ENCODE measurements around the gene PTPRU.

PTPRU gene

DNA sequence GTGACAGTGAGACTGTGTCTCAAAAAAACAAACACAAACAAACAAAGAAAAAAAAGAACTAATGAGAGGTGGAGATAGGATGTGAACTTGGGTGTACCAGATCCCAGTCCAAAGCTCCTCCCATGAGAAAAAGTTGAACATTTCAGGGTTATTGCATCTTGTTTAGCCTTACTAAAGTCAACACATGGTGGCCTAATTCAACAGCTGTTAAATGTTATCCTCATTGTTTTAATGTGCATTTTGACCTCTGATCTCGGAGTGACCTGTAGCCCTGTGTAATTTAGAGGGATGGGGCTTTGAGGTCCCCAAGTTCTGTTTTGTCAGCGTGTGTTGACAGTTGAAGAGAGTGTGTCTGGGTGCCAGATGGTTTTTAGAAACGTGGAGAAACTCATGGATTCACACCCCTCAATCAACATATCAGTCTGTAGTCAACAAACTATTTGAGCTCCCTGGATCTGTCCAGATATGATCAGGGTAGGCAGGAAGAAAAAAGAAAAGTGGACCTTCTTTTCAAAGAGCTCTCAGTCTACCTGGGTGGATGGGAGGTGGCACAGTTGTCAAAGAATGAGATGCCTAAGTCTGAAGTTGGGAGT lies 34.7 kb downstream of the PTPRU start:
- DNase-seq = no peak

DNA sequence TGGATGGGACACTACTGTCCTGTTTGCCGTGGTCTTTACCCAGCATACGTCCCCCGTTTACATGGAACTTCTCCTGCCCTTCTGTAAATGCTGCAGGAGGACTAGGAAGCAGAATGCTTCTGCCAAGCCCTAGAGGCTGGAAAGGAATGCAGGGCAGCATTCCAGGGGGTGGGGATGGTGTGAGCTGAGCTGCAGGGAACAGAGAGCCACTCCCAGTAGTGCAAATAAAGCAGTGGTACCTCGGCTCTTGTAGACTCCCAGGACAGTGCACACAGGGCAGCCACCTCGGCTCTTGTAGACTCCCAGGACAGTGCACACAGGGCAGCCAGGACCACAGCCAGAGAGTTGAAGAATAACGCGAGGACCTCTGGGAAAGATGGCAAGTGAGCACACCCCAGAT lies 35.4 kb downstream of the PTPRU start:
- DNase-seq = peak; percentile 86

DNA sequence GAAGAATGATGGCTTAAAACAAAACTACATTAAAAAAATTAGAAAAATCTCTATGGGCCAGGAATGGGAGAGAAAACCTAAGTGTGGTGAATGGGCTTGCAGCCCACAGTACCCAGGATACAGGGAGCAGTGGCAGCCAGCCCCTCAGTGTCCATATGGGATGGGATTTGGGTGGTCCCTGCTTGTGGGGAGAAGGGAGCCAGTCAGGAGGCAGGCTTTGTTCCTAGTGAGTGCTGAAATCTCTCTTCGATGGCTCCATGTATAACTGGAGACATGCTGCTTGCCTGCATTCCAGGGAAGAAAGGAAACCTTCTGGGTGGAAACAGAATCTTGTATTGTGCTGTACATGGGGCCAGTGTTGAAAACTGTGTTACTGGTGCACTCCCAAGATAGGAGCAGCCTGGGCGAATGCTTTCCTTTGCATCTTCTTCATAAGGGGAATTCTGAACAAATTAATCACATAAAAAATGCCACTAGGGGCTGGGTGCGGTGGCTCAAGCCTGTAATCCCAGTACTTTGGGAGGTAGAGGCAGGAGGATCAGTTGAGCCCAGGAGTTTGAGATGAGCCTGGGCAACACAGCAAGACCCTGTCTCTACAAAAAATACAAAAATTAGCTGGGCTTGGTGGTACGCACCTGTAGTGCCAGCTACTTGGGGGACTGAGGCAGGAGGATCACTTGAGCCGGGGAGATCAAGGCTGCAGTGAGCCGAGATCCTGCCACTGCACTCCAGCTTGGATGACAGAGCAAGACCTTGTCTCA lies 36.0 kb downstream of the PTPRU start:
- no peak for DNase-seq

DNA sequence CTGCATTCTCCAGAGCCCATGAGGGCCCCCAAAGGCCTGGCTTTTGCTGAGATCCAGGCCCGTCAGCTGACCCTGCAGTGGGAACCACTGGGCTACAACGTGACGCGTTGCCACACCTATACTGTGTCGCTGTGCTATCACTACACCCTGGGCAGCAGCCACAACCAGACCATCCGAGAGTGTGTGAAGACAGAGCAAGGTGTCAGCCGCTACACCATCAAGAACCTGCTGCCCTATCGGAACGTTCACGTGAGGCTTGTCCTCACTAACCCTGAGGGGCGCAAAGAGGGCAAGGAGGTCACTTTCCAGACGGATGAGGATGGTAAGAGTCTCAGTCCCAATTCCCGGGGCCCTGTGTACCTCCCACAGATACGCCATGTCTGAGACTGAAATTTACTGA lies 39.1 kb downstream of the PTPRU start:
- DNase-seq = no peak

DNA sequence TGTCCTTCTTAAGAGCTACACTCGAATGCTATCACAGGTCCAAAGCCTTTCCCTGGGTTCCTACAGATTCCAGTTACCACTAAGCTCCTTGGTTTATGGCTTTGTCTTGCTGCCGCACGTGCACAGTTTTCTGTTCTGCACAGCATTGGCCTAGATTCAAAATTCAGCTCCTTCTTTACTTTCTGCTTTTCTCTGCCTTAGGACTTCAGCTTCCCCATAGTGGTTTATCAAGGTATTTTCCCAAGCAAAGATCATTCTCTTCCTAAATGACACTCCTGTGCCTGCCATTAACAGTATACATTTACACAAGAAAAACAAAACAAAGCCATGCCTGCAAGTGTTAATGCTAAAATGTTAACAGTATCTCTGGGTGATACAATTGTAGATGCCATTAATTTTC lies 41.8 kb downstream of the PTPRU start:
- no peak for DNase-seq

DNA sequence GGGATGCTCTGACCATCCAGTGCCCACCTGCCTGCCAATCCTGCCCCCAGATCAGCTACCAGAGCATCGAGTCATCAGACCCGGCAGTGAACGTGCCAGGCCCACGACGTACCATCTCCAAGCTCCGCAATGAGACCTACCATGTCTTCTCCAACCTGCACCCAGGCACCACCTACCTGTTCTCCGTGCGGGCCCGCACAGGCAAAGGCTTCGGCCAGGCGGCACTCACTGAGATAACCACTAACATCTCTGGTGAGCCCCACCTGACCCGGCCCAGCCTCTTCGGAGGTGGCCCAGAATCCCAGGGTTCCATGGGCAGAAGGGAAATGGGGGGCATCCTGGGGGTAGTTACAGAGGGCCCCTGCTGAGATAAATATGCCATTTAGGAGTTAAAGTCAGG lies 43.1 kb downstream of the PTPRU start:
- DNase-seq = no peak

DNA sequence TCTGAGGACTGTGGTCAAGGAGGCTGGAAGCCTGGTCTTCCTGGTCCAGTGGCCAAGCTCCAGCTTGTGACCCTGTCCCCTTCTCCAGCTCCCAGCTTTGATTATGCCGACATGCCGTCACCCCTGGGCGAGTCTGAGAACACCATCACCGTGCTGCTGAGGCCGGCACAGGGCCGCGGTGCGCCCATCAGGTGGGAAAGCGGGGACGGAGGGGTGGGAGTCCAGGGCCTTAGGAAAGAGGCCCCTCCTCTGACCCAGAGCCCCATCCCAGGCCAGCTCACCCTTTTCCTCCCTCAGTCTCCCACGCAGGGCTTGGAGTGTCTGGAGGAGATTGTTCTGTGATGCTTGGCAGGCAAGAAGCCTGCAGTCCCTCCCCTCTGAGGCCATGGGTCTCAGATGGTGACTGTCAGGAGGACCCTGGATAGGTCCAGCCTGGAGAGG lies 43.6 kb downstream of the PTPRU start:
- peak; percentile 28 for DNase-seq

DNA sequence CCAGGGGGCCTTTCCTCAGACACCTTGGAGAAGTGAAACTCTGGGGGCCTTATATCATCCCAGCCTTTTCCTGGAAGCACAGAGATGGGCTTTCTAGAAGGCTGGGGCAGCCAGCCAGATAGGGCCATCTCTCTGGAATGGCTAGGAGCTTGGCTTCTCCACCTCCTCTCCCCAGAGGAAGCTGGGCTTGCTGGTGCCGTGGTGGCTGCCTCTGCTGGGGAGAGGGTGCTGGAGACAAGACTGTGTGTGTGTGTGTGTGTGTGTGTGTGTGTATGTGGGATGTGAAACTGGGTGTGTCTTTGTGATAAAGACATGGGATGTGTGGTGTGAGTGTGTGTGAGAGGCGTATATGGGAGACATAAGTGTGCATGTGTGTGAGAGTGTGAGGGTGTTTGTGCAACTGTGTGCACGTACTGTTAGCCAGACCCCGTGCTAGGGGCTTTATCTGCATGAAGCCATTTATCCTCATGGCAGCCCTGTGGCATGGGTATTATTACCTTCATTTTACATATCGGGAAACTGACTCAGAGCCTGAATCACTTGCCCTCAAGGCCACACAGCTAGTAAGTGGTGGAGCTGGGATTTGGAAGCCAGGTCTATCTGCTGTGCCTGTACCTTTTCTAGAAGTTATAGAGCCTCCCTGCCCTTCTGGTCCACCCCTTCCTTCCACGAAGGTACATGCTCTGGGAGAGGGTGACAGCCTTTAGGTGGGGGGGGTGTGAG lies 44.2 kb downstream of the PTPRU start:
- peak; percentile 78 for DNase-seq

DNA sequence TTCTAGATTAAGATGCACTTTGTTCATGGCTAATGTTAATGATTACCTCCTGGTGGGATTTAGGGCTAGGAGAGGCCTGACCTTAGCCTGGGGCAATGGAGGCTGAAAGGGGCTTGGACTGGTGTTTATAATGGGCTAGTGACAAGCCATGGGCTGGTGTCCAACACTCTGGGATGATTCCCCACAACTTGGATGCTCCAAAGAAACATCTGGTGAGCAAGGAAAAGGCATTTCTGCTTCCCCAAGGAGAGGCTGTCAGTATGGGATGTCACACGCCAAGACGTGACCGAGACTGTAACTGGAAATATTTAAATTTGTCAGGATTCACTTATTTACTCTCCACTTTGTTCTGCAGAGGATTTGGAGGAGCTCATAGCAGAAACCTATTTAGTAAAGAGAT lies 45.2 kb downstream of the PTPRU start:
- no peak for DNase-seq

DNA sequence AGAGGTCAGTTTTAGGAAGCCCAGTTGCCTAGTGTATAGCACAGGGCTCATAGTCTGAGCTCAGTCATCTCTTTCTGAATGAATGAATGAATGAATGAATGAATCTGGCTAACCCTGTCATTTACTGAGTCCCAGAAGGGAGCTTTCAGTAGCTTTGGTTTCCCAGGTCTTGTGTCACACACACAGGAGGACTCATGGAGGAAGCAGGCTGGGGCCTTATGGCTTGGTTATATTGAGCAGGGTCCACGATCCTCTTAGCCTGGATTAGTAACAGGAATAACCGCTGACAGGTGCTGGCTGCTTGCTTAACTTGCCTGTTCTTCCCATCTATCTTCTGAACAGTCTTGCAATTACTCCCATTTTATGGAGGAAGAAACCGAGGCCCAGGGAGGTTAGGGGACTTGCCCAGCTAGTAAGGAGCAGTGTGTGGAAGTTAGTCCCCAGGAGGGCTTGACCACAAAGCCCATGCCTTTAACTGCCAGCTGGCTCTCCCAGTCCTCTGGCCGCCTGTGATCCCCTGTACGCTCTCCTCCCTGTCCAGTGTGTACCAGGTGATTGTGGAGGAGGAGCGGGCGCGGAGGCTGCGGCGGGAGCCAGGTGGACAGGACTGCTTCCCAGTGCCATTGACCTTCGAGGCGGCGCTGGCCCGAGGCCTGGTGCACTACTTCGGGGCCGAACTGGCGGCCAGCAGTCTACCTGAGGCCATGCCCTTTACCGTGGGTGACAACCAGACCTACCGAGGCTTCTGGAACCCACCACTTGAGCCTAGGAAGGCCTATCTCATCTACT lies 46.0 kb downstream of the PTPRU start:
- DNase-seq = no peak

DNA sequence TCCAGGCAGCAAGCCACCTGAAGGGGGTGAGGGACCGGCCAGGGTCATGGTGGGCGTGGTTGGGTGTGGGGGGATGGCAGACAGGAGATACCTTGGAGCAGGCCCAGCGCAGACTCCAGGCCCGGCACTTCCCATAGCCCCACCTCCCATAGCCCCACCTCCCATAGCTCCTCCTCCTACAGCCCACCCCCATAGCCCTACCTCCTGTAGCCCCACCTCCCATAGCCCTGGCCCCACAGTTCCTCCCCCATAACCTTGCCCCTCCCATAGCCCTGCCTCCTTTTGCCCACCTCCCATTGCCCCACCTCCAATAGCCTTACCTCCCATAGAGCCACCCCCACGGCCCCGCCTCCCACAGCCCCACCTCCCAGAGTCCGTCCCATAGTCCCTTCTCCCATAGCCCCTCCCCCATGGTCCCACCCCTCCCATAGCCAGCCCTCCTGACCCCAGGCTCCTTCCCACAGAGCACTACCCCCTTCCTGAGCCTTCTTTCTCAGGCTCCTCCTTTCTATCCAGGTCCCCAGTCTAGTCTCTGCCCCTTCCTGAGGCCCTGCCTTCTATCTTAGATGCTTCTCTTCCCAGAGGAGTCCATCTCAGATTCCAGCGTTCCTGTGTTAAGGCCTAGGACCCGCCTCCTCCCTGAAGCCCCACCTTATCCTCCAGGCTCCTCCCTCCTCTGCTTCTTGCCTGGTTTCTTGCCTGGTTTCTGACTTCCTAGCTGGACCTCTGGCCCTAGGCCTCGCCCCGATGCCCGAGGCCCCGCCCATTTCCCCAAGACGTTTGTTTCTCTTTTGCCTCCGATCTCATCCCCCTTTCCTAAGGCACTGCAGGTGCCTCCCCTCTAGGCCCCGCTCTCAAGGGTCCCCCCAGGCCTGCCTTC lies 46.8 kb downstream of the PTPRU start:
- DNase-seq = peak; percentile 97

DNA sequence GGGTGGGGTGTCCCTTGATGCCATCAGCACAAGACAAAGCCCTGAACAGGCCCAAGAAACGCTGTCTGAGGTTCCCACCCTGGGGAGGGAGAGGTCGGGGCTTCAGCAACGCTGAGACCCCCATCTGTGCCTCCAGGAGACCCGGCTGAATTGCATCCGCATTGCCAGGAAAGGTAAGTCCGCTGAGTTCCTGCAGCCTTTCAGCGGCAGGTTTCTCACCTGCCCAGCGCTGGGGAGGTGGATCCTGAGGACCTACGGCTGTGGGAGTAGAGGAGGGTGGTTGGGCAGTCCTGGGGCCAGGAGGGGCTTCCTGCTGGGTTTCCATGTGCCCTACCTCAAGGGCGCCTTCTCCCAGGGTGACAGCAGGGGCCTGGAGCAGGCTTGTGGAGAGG lies 47.5 kb downstream of the PTPRU start:
- DNase-seq = no peak

DNA sequence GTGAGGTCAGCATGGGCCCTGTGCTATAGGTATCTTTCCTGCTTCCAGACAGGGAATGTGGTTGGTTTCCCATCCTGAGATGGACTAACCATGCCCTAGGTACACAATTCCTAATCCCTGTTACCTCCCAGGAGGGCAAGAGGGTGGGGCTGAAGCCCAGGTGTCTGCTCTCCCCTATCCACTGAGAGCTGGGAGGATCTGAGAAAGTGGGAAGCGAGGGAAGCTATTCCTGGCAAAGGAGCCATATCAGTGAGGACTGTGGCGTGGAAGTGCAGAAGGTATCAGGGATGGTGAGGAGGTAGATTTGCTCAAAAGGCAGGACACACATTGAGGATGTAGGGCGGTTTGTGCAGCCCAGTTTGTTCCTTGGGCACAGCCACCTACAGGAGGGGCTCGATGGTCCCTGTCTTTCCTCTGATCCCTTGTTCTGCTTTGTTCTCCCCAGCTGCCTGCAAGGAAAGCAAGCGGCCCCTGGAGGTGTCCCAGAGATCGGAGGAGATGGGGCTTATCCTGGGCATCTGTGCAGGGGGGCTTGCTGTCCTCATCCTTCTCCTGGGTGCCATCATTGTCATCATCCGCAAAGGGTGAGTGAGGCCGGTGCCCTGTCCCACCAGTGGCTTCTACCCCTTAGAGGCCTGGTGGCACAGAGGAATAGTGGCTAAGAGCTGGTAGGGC lies 48.1 kb downstream of the PTPRU start:
- DNase-seq = no peak

DNA sequence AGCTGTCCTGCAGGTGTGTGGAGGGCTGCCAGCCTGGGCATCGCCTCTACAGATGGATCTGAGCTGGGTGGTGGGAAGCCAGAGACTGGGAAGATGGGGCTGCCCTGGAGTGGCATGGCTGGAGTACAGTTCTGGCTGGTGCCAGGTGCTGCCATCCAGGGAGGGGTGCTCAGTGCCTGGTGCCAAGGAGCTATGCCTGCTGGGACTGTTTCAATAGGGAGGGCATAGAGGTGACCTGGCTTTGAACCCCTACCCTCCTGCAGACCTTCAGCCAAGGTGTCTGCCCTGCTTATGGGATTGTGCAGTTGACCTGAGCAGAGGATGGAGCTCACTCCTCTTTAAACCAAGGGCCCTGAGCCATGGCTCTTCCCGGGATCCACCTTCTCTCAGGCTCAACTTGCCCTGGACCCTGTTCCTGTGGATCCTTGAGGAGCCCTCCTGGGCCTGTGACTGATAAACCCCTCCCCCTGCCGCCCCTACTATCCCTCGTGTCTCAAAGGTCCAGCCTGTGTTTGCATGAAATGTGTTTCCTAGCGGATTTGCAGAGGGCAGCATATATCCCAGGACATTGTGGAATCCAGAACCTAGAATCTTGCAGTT lies 48.7 kb downstream of the PTPRU start:
- DNase-seq = no peak

DNA sequence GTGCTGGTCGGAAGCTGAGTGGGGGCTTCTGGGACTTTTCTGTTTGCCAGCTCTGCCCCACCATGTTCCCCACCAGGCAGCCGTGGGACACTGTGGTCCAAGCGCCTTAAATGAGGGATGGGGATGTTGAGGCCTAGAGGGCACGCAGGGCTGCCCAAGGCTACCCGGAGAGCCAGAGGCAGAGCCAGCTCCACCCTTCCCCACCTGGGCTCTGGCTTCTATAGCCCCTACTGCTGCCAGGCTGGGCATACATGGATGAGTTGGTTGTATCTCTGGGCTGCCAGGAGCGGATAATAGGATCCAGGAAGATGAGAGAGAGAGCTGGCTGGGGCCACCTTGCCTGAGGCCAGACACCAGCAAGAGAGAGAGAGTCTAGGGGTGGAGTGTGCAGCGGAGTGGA lies 49.4 kb downstream of the PTPRU start:
- no peak for DNase-seq

DNA sequence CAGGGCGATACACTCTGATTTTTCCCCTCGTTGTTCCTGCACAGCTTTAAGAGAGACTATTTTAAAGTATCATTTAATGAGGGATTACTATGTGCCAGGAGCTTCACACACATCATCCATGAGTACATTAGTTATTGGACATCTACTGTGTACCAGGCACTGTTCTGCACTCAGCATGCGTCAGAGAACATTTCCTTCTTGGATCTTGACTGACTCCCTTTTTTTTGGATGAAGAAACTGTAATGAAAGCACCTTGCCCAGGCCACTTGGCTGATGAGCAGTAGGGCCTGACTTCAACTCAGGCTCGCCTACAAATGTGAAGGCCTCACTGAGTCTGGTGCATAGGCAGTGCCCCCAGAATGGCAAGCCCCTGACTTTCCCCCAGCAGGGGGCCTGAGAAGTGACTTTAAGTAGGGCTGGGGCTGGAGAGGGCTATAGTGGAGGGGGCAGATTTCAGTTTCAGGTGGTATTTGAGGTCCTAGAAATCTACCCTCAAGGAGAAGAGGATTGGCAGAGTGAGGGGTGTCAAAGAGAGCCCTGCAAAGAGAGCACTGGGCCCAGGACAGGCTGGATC lies 50.0 kb downstream of the PTPRU start:
- DNase-seq = no peak

DNA sequence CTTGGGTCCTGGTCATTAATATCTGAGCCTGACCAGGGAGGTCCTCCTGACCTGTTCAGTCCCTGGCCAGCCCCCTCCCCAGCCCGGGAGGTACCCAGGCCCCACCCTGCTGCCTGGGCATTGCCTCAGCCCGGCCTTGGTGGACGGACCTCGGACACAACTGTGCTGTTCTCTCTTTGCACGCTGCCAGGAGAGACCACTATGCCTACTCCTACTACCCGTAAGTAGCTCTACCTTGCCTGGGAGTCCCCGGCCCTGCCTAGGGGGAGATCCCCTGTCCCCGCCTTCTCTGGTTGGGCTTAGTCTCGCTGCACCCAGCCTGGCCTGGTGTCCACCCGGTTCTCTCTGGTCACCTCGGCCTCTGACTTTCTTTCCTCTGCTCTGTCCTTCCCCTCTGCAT lies 53.2 kb downstream of the PTPRU start:
- no peak for DNase-seq

DNA sequence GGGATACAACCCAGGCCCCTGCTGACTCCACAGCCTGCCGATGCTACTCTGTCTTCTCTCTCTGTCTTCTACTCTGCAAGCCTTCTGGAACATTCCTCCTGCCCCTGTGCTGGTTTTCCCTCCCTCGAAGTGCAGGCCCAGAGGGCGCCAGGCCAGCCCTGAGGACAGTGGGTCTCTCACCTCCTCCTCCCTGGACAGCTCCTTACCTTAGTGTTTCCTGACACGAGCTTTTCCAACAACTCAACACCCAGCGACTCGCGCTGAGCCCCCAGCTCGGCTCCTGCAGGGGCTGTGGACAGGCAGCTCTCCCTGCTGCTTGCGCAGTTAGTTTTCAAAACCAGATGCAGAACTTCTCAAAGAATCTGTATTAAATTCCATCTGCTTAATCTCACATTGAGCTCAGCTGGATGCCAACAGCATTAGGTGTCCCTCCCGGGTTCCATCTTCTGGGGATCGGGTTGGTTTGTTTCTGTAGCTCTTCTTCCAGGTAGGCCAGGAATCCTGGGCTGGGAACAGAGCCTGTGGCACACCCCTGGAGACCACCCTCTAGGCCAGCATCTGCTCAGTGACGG lies 54.2 kb downstream of the PTPRU start:
- DNase-seq = no peak

DNA sequence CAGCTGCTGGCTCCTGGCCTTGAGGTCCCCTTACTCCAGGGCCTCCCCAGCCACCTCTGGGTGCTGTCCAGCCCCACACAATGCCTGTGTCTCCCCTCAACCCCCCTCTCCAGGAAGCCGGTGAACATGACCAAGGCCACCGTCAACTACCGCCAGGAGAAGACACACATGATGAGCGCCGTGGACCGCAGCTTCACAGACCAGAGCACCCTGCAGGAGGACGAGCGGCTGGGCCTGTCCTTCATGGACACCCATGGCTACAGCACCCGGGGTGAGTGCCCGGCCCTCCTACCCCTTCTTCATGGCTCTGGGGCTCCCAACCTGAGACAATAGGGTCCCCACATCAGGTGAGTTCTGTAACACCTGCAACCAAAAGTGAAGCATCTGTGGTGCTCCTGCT lies 55.4 kb downstream of the PTPRU start:
- DNase-seq = no peak

DNA sequence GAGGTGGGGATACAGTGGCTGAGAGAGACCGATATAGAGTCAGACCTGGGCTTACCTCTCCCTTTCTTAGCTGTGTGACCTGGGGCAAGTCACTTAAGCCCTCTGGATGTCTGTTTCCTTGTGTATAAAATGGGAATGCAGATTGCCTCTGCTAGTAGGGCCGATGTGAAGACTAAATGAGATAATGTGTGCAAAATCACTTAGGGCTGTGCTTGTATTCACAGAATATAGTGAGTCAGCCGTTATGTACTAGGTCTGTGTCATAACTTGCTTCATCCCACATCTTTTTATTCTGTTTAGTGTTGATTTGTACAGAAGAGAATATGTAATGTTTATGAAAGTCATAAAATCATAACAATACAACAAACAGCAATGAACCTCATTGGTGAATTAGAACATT lies 56.0 kb downstream of the PTPRU start:
- no peak for DNase-seq

DNA sequence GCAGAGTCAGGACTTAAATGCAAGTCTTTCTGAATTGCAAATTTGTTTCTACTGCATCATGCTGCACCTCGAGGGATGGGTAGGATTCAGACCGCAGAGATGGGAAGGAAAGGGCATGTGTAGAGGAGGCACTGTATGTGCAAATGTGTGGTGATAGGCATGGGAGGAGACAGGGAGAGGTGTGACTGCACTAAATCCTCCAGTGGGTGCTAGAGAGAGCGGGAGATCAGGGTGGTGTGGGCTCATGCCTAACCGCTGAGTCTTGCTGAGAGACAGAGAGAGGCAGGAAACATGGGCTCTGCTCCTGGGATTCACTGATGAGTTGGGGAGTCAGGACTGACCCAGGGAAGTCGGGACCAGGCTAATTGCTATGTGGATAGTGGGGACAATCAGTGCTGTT lies 61.1 kb downstream of the PTPRU start:
- no peak for DNase-seq
